Measurements from ENCODE around the gene SMIM24.
"Not testable (repeated sequence)": the region's sequence is repeated elsewhere in the genome, so short reads cannot be mapped to it uniquely, and the experiment has no call there.

The SMIM24 gene

DNA sequence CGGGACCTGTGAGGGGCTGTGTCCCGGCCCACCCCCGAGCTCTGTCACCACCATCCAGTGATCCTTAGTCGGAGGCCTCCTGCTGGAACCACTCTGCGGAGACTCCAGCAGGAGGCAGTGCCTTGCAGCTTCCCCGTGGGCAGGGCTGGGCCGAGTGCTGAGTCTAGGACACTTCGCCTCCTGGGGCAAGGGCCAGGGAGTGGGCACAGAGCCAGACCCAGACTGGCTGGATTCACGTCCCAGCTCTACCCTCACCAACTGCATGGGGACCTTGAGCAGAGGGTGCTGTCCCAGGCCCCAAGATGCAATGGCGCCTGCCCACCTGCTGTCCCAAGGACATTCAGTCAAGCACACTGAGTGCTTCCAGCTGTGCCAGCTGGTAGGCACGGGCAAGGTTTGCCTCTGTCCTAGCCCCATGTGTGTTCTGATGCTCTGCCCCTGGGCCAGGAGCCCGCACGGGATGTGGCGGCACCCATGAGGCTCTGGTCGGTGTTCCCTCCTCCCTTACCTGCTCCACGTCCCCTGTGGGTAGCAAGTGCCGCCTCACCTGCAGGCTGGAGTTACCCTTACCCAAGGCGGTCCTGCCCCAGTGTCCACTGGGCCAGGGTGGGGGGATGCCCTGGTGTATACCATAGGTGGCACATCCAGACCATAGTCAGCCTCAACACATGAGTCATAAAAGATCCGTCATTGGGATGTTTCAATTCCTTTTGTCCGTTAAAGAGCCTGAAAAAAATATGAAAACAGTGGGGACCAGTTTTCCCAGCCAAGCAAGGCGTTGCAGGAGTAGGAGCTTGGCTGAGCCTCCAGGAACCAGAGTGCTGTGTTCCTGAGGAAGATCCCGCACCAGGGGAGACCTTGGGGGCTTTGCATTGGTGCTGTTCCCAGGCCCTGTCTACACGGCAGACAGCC lies 33.2 kb upstream of the SMIM24 start:
- no peak for DNase-seq

DNA sequence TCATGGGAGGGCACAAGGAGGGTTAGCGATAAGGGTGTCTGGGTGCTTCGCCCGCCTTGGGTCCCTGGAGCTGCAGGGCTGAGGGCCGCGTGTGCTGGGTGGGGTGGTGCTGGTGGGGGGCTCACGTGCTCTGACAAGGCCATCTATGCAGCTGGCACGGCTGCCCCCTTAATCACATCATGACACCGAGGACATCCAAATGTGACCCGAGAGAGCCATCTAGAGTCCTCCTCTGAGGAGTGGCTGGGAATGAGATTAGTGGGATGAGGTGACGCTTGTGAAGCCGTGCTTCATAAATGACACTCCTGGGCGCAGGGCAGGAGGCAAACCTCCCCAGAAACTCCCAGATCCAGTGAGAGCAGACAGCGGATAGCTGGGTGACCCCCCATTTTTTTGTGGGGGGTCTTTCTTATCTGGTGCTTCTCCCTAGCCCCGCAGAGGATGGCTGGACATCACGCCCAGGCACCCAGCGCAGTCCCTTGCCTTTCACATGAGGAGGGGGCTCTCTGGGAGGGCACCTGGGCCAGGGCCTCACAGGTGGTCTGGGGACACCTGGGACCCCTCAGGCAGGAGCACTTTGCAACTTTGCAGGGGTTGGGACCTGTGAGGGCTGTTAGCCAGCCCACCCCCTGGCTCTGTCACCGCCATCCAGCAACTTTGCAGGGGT lies 32.4 kb upstream of the SMIM24 start:
- no peak for DNase-seq

DNA sequence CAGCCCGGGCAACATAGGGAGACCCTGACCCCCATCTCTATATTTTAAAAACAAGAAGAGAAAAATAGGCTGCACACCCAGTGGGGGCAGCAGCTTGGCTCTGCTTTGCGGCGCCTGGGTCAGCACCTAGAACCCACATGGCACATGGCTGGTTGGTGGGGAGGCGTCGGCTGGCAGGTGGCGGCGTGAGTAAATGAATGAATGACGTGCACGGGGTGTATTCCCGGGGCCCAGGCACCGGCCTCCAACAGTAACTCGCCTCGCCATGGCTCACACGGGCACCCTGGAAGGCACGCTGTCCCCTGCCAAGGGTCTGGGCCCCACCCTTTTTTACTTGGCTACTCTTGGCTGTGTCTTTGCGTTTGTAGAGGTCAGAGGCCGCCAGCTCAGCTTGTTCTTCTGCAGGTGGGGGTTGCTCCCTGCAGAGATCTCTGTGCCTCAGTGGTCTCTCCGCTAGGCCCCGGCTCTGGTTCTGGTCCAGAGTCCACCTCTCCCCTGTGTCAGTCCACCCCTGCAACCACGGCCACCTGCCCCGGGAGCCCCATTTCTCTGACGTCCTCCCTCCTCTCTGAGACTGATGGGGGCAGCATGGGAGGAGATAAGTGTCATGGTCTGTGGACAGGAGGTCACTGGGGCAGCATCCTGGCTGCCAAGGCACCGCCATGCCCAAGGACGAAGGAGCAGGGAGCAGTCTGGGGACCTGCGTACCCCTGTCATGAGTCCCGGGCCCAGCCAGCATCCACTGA lies 31.4 kb upstream of the SMIM24 start:
- DNase-seq, result no peak

DNA sequence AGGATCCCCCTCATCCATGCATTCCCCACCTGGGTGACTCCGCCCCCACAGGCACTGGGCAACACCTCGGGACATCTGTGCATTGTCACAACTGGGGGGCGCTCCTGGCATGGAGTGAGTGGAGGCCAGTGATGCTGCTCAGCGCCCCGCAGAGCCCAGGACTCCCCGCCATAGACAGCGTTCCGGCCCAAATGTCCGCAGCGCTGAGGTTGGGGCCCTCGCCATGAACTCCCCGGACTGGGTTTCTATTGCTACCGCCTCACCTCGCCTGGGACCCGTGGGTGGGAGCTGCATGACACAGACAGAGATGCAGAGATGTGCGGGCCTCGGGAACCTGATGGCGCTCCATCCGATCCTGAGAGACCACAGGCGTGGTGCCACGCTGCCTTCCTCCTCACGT lies 30.4 kb upstream of the SMIM24 start:
- no peak for DNase-seq

- no peak for DNase-seq
Measured at GRCh38 chr19:3509566-3509989, 29.3 kb upstream of the SMIM24 start.

DNA sequence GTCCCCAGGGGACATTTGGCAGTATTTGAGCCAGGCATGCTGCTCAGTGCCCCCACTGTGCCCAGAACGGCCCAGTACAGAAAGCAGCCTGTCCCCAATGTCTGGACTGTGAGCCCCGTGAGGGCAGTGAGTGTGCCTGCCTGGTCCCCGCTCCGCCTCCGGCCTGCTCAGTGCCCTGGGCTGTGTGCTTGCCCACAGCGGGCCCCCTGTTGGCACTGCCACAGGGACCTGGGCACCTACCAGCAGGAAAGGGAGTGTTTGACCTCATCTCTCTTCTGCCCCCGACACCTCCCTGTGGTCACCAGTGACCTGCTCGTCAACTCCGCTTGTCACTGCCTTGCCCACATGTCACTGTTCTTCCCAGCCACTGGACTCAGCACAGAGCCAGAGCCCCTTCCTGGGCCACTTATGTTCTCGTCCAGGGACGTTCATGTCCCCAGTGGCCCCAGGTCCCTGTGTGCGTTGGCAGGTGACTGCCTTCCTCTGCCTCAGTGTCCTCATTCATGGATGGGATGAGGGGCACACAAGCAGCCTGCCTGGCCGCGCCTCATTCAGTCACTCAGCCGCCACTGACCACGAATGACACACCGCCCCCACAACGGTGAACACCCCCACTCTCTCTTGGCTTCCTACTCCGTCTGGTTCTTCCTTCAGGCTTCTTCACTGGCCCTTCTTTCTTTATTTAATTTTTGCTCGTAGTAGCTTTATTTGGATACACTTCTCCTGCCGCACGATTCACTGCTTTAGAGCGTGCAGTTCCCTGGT lies 28.6 kb upstream of the SMIM24 start:
- DNase-seq, result no peak

DNA sequence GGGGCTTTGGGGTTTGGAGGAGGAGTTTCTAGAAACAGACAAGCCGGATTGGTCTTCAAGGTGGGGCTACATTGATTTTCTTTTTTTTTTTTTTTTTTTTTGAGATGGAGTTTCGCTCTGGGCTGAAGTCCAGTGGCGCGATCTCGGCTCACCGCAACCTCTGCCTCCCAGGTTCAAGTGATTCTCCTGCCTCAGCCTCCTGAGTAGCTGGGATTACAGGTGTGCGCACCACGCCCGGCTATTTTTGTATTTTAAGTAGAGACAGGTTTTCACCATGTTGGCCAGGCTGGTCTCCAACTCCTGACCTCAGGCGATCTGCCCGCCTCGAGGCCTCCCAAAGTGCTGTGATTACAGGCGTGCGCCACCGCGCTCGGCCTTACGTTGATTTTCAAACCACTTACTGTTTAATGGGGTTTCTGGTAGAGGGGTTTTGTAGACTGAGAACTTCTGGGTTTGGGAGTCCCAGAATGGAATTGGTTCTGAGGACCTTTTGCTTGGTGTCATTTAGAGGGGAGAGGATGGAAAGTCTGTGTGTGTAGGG lies 27.9 kb upstream of the SMIM24 start:
- DNase-seq, result not testable (repeated sequence)

GRCh38 chr19:3507371-3508120 lies 27.2 kb upstream of the SMIM24 start:
- no peak for DNase-seq

- peak in 1 of 2 donors; percentile 38 for DNase-seq
Measured at GRCh38 chr19:3506384-3507340, 26.3 kb upstream of the SMIM24 start.

DNA sequence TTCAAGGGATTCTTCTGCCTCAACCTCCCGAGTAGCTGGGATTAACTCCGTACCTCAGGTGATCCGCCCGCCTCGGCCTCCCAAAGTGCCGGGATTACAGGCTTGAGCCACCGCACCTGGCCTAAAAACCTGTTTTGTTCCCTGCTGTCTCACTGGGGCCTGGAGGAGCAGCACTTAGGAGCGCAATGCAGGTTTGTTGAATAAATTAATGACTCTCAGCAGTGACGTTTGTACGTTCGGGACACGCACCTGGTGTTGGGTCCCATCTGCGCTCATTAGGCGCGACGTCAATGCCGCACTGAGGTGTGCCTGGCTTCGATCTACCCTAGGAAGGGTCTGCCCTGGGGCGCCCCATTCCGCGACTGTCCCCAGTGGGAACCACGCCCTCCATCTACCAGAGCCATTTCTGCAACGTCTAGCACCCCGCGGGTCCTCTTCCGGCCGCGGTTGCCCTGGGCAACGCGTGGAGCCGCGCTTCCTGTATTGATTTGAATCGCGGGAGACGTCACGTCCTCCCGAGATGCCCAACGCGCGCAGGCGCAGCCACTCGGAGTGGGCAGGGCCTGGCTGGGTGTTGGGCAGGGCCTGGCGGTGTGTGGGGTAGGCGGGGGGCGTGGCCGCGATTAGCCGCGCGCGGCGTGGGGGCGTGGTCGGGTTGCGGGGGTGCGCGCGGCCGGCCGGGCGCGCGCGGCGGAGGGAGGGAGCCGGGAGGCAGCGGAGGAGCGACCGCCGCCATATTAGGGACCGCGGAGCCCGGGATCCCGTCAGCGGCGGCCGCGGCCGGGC lies 25.5 kb upstream of the SMIM24 start, which contains the start of gene FZR1:
Gene FZR1 (plus strand): TSS at position 714 of the 786 bp plus-strand sequence. CDS start 16,679 bp downstream, outside the sequence.
- DNase-seq, result peak; percentile 90 to 94

DNA sequence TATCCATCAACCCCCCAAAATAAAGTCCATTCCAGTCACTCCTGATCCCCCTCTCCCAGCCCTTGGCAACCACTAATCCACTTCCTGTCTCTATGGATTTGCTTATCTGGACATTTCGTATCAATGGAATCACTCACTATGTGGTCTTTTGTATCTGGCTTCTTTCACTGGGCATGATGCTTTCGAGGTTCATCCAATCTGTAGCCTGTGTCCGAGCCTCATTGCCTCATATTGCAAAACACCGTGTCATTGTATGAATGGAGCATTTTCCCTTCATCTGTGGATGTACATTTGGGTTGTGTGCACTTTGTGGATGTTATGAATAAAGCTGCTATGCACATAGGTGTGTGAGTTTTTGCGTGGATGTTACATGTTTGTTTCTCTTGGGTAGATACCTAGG lies 24.4 kb upstream of the SMIM24 start:
- DNase-seq, result no peak

DNA sequence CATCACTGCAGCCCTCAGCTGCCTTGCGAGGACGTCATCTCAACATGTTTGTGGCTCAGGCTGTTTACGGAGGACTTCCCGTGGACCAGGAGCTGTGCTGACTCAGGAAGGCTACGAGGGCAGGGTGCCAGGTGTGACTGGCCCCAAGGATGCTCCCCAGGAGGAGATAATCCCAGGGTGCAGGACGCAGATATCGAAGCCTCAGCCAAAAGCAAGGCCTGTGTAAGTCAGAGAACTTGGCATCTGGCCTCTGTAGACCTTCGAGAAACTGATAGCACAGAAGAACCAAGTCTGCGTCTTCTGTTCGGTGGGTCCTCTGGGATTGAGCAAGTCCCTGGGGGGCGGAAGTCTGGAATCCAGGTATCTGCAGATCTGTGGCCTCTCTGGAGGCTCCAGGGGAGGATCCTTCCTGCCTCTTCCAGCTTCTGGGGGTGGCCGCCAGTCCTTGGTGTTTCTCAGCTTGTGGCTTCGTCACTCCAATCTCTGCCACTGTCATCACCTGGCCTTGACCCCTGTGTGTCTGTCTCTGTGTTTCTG lies 22.8 kb upstream of the SMIM24 start:
- DNase-seq, result no peak

DNA sequence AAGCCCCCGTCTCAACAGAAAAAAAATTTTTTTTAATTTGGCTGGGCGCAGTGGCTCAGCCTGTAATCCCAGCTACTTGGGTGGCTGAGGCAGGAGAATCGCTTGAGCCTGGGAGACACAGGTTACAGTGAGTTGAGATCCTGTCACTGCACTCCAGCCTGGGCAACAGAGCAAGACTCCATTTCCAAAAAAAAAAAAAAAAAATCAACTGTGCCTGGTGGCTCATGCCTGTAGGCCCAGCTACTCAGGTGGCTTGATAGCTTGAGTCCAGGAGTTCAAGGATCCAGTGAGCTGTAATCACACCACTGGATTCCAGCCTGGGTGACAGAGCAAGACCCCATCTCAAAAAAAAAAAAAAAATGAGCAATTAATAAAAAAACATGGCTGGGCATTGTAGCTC lies 21.5 kb upstream of the SMIM24 start:
- no peak for DNase-seq

DNA sequence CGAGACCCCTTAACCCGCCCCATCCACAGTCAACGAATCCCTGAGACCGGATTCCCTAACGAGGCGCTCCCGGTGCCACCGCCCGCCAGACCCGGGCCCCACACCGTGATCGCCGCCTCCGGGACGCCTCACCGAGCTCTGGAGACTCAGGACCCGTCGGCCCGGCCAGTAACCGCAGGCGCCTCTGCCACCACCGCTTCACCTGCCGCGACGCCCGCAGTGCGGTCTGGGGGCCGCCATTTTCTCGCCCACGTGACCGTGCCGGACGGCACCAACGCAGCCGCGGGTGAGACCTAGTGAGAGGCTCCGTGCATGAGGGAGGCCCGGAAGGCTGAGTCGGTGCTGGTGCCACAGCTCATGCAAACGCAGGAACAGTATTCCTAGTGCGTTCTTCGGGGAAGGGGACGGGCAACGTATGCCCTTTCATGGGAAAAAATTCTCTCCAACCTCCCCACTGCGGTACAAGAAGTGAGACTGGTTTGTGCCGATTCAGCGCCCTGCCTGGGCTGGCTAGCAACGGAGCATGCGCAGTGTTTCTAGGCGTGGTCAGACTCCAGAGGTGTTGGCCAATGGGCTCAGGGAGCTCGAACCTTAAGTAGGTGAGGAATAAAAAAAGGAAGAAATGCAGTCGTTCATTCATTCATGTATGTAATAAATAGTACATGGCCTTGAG lies 20.2 kb upstream of the SMIM24 start, which contains the start of gene DOHH:
Gene DOHH (minus strand): TSS at position 246 of the 673 bp plus-strand sequence. CDS start 3,860 bp downstream, outside the sequence.
- peak; percentile 90 to 97 for DNase-seq

- DNase-seq, result no peak
Measured at GRCh38 chr19:3499738-3500428, 19.6 kb upstream of the SMIM24 start.

GRCh38 chr19:3497757-3498520 lies 17.6 kb upstream of the SMIM24 start:
- no peak for DNase-seq
